Bronchus fibroblast of lung (primary cell): Measurements from ENCODE around the gene TAS2R38. TPM values are rescaled to one million over a fixed set of nuclear protein-coding genes. Genes with fewer than 3 reads are reported as not detected.

ENCODE experiments used
- total RNA-seq: library from RNA; depleted of rRNA; stranded (reverse); fragments of >200 nt; gene quantifications from 2 replicates; pipeline ENCODE4 v1.2.3, GENCODE V29; 2015

The TAS2R38 gene
- total RNA-seq, result not detected in 2 replicates

DNA sequence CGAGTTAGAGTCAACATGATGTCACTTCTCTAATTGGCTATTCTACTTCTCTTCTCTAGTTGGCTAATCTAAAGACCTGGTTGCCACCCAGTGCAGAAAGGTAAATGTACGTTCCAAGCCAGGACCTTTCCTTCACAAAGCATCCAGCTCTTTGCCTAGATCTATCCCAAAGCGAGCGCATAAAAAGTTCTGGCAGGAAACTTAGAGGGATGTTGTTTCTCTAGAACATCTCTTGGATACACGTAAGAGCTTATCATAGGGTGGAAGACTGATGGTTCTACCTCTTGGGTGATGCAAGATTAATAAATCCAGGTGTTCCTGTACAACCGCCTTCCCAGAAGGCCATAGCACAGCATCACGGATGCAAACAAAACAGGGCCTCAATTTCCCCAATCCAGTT is at the start of gene TAS2R38:
TSS of gene TAS2R38 (minus strand) at position 101 of the 400 bp plus-strand sequence. CDS start at position 17, 84 bp downstream.

DNA sequence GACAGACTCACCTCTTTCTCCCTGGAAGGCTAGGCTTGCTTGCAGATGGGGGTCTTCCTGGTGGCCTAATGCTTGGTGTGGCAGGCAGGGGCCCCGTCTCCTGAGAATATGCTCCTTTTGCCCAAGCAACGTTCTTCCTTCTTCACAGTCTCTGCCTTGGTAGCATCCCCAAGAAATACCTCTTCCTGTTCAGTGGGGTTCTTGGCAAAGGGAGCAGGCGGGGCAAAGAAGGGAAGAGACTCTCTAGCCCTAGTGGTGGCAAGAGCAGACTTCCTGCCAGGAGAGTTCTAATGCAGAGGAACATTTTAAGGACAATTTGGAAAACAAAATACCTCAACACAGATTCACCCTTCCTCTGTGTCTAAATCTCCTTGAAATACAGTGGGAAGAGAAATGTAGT is 26.8 kb downstream of the TAS2R38 start, which contains the start of gene CLEC5A:
TSS of gene CLEC5A (minus strand) at position 179 of the 400 bp plus-strand sequence. CDS start 682 bp downstream, outside the sequence.

Other genes starting within 250 kb of the TAS2R38 start
- 226 and 265 TPM in 2 replicates for gene SSBP1, start 235.4 kb downstream of the TAS2R38 start, total RNA-seq
- gene TAS2R3, start 209.7 kb downstream of the TAS2R38 start, total RNA-seq, result not detected in 2 replicates
- gene TAS2R4, start 197.1 kb downstream of the TAS2R38 start, total RNA-seq, result under 0.01 TPM in 1 of 2 replicates, not detected in the other
- gene TAS2R5, start 183.6 kb downstream of the TAS2R38 start, total RNA-seq, result not detected in 2 replicates
- not detected in 2 replicates for gene PRSS37, start 132.3 kb downstream of the TAS2R38 start, total RNA-seq
- not detected in 2 replicates for gene OR9A4, start 57.4 kb downstream of the TAS2R38 start, total RNA-seq
- gene CLEC5A, start 26.8 kb downstream of the TAS2R38 start, total RNA-seq, result not detected in 2 replicates
- gene MGAM, start 22.1 kb upstream of the TAS2R38 start, total RNA-seq, result not detected in 2 replicates
- not detected in 2 replicates for gene MGAM2, start 137.9 kb upstream of the TAS2R38 start, total RNA-seq